Caki2 (cell line): ENCODE data around the gene ZNF77. TPM values are rescaled to one million over a fixed set of nuclear protein-coding genes. Genes with fewer than 3 reads are reported as not detected.
A peak's percentile ranks its signal among the peaks of the same experiment; 100 is the strongest.
"Not testable (repeated sequence)": the region's sequence is repeated elsewhere in the genome, so short reads cannot be mapped to it uniquely, and the experiment has no call there.

Experiments used
- DNase-seq: peaks from one replicate; pipeline ENCODE4 v3.0.0-alpha.2; 2015; ENCODE audit warnings: low read depth
- in situ Hi-C: cut with HindIII; loops from 2 replicates; pipeline ENCODE4 v1.10.0; 2016; ENCODE audit warnings: low sequenced_read_pairs, low pct_unique_long_range_greater_than_20kb, mixed read lengths
- total RNA-seq: library from RNA; depleted of rRNA; stranded (reverse); fragments of >200 nt; shearing (Covaris generic); gene quantifications from 2 replicates; pipeline ENCODE4 v1.2.3, GENCODE V29; 2014; ENCODE audit warnings: low replicate concordance

ZNF77 gene
- total RNA-seq, 1 experiment from 2014 or later: 2.2 TPM

GRCh38 chr19:2976609-2977000 lies 31.8 kb upstream of the ZNF77 start:
- in situ Hi-C loops: no loop called here
- DNase-seq: no peak

- in situ Hi-C loops: no loop called here
These were observed 29.7 kb upstream of the ZNF77 start for GRCh38 chr19:2974342-2975041.

DNA sequence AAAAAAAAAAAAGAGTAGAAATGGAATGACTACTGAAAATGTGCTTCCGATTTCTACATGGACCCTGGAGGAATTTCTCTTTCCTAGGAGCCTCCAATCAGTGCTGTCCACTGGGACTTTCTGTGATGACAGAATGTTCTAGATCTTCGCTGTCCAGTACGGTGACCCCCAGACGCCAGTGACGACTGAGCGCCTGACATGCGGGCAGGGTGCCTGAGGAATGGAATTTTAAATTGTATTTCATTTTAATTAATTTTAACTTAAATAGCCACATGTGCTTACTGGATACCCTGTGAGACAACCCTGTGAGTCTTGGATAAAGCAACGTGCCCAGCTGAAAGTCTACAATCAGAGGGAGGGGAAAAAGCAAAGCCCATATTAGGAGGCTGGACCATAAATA lies 28.5 kb upstream of the ZNF77 start:
- DNase-seq: no peak
- in situ Hi-C loops: no loop called here

More at GRCh38 chr19:2974342-2975041, 29.7 kb upstream of the ZNF77 start:
- DNase-seq: no peak

DNA sequence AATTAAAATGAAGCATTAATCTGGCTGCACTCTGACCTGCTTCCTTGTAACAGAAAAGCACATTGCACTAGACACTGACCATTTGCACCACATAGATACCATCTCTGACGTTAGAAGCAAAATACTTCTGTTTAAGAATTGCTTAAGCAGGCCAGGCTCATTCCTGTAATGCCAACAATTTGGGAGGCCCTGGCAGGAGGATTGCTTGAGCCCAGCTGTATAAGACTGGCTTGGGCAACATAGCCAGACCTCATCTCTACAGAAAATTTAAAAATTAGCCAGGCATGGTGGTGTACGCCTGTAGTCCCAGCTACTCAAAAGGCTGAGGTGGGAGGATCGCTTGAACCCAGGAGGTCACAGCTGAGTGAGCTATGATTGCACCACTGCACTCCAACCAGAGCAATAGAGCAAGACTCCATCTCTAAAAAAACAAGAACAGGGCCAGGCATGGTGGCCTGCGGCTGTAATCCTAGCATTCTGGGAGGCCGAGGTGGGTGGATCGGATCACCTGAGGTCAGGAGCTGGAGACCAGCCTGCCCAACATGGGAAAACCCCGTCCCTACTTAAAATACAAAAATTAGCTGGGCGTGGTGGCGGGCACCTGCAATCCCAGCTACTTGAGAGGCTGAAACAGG lies 25.5 kb upstream of the ZNF77 start:
- in situ Hi-C loops: no loop called here

DNA sequence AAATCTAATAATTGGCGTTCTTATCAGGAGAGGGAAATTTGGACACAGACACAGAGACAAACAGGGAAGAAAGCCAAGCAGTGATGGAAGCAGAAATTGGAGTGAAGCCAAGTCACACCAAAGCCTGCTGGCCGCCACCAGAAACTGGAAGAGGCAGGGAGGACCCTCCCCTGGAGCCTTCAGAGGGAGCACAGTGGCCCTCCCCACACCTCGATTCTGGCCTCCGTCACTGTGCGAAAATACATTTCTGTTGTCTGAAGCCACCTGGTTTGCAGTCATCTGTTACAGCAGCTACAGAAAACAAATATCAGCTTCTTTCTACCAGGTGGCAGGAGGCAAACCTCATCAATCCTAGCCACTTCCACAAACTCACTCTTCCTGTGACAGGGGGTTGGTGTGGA lies 24.3 kb upstream of the ZNF77 start:
- no peak for DNase-seq
- in situ Hi-C loops: no loop called here

More for the DNA sequence above, 25.5 kb upstream of the ZNF77 start:
- peak; percentile 46 for DNase-seq

- no peak for DNase-seq
- in situ Hi-C loops: no loop called here
These were observed 23.2 kb upstream of the ZNF77 start for GRCh38 chr19:2967972-2968371.

- in situ Hi-C loops: no loop called here
- no peak for DNase-seq
These were observed 20.1 kb upstream of the ZNF77 start for GRCh38 chr19:2964874-2965273.

- in situ Hi-C loops: not testable (repeated sequence)
- DNase-seq: peak; percentile 51
These were observed 18.9 kb upstream of the ZNF77 start for GRCh38 chr19:2963631-2964030.

DNA sequence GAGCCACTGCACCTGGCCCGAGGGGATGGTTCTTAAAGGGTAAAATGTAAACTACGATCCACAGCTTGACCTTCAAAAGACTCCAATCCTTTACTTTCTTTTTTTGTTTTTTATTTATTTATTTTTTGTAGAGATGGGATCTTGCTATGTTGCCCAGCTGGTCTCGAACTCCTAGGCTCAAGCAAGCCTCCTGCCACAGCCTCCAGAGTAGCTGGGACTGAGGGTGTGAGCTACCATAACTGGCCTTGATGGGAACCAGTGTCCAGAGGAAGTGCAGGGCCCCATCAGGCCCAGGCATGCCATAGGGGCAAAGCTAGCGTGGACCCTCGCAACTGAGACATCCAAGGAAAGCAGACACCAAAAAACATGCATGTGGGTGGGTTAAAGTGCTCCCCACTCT lies 18.4 kb upstream of the ZNF77 start:
- in situ Hi-C loops: no loop called here
- DNase-seq: no peak

GRCh38 chr19:2962018-2962670 lies 17.4 kb upstream of the ZNF77 start:
- peak; percentile 58 for DNase-seq
- in situ Hi-C loops: no loop called here

- no peak for DNase-seq
- in situ Hi-C loops: no loop called here
These were observed 15.3 kb upstream of the ZNF77 start for GRCh38 chr19:2960120-2960519.

GRCh38 chr19:2957160-2957559 lies 12.4 kb upstream of the ZNF77 start:
- DNase-seq: no peak
- in situ Hi-C loops: no loop called here

GRCh38 chr19:2952953-2953481 lies 8.2 kb upstream of the ZNF77 start:
- in situ Hi-C loops: no loop called here
- DNase-seq: no peak

- peak; percentile 94 for DNase-seq
- in situ Hi-C loops: no loop called here
These were observed 5.7 kb upstream of the ZNF77 start for GRCh38 chr19:2950286-2951124.

- no peak for DNase-seq
These were observed 5.1 kb upstream of the ZNF77 start for GRCh38 chr19:2949939-2950285.

DNA sequence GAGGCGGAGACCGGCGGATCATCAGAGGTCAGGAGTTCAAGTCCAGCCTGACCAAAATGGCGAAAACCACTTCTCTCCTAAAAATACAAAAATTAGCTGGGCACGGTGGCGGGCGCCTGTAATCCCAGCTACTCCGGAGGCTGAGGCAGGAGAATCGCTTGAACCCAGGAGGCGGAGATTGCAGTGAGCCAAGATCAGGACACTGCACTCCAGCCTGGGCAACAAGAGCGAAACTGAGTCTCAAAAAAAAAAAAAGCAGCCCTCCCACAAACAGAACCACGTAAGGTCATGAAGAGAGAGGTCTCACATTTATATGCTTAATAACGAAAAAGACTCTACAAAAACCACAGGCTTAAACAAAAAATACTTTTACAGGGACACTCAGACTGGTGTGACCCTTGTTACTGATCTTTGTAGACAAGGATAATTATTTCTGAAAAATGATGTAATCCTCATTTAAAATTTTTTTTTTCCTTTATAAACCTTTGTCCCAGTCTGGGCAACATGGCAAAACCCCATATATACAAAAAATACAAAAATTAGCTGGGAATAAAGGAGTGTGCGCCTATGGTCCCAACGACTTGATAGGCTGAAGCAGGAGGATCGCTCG lies 909 bp upstream of the ZNF77 start:
- no peak for DNase-seq
- in situ Hi-C loops: no loop called here

More at GRCh38 chr19:2949939-2950285, 5.1 kb upstream of the ZNF77 start:
- in situ Hi-C loops: no loop called here

- DNase-seq: no peak
- in situ Hi-C loops: no loop called here
These were observed 382 bp downstream of the ZNF77 start for GRCh38 chr19:2944403-2944774.

- in situ Hi-C loops: no loop called here
These were observed 1.7 kb downstream of the ZNF77 start for GRCh38 chr19:2942928-2943640.

More at GRCh38 chr19:2942928-2943640, 1.7 kb downstream of the ZNF77 start:
- no peak for DNase-seq
